Smooth muscle cell (in vitro differentiated cells): ENCODE data around the gene EPB41L4B. TPM values are rescaled to one million over a fixed set of nuclear protein-coding genes. Genes with fewer than 3 reads are reported as not detected.

ENCODE experiments used
- DNase-seq: peaks from one replicate; lab custom pipeline; 2025; ENCODE audit not compliant: unreplicated experiment; lab: John Stamatoyannopoulos, UW
- H2AFZ ChIP-seq: fragments of 200-600 bp; sonication (generic); 2 replicates; pipeline ENCODE4 v1.6.0; 2016; ENCODE audit warnings: antibody characterized with exemption, low read depth, mild to moderate bottlenecking
- H3F3A ChIP-seq: fragments of 200-600 bp; sonication (generic); 2 replicates; pipeline ENCODE4 v1.6.0; 2017; ENCODE audit warnings: antibody characterized with exemption, low read depth
- H3K27ac ChIP-seq: fragments of 200-600 bp; sonication (generic); 2 replicates; pipeline ENCODE4 v1.5.1; 2016; ENCODE audit warnings: low read depth, mild to moderate bottlenecking
- H3K27me3 ChIP-seq: fragments of 200-600 bp; sonication (generic); 2 replicates; pipeline ENCODE4 v1.6.1; 2016; ENCODE audit warnings: low read depth, mild to moderate bottlenecking
- H3K36me3 ChIP-seq: fragments of 200-600 bp; sonication (generic); 2 replicates; pipeline ENCODE4 v1.5.1; 2016; ENCODE audit warnings: low read depth
- H3K4me1 ChIP-seq: fragments of 200-600 bp; sonication (generic); 2 replicates; pipeline ENCODE4 v1.5.1; 2016; ENCODE audit warnings: low read depth
- H3K4me2 ChIP-seq: fragments of 200-600 bp; sonication (generic); 2 replicates; pipeline ENCODE4 v1.6.0; 2016; ENCODE audit warnings: mild to moderate bottlenecking
- H3K4me3 ChIP-seq: fragments of 200-600 bp; sonication (generic); 2 replicates; pipeline ENCODE4 v1.5.1; 2016; ENCODE audit warnings: mild to moderate bottlenecking
- H3K79me2 ChIP-seq: fragments of 200-600 bp; sonication (generic); 2 replicates; pipeline ENCODE4 v1.6.0; 2016; ENCODE audit warnings: low read depth, mild to moderate bottlenecking
- H3K9ac ChIP-seq: fragments of 200-600 bp; sonication (generic); 2 replicates; pipeline ENCODE4 v1.6.0; 2016; ENCODE audit warnings: low read depth
- H3K9me3 ChIP-seq: fragments of 200-600 bp; sonication (generic); replicated peaks from 2 replicates; pipeline ENCODE4 v1.5.1; 2016; ENCODE audit warnings: low read depth
- H4K20me1 ChIP-seq: fragments of 200-600 bp; sonication (generic); 2 replicates; pipeline ENCODE4 v1.6.0; 2016; ENCODE audit warnings: low read depth
- WGBS: methylation state at CpG from one replicate; pipeline ENCODE4 v1.1.7; 2016; ENCODE audit warnings: low lambda C conversion rate; 5-methylcytosine and 5-hydroxymethylcytosine counted together
- polyA plus RNA-seq: library from polyadenylated mRNA; unstranded; fragments of >200 nt; fragmentation: Nextera tagmentation; extraction: Ambion mirVana; gene quantifications from 2 replicates; pipeline ENCODE4 v1.2.1, GENCODE V29; 2016
- total RNA-seq: library from RNA; depleted of rRNA; stranded (reverse); fragments of >200 nt; gene quantifications from 2 replicates; pipeline ENCODE4 v1.2.3, GENCODE V29; 2014
- TF ChIP-seq, protein P1 (sequence below): fragments of 200-600 bp; sonication (generic); IDR thresholded peaks from 2 replicates; pipeline ENCODE4 v1.5.1; 2017; ENCODE audit warnings: borderline replicate concordance, mild to moderate bottlenecking, antibody characterized with exemption; ENCODE audit not compliant: insufficient read depth, poor library complexity, severe bottlenecking

The EPB41L4B gene
- total and polyA plus RNA-seq, 2 experiments from 2014 or later: 0.74 to 2.5 TPM

DNA sequence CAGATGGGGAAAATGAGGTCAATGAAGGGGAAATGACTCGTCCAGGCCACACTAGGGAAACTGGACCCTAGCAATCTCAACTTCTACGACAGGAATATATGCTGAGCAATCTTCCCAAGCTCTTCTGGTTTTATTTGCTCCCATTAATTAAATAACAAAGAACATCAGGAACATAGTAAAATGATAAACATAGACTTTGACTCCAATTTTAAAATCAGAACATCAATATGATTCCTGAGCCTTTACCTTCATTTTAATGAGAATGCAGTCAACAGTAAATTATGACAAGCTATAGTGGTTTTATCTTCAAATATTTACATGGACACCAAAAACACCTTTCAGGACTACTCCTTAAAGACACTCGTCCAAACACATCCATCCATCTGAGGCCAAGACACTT, 79.7 kb downstream of the EPB41L4B start:
- H3K27me3 ChIP-seq: no peaks in the 10 kb centered on the region
- no peaks in the 10 kb centered on the region for H3K9me3 ChIP-seq
- TF ChIP-seq, protein P1, sequence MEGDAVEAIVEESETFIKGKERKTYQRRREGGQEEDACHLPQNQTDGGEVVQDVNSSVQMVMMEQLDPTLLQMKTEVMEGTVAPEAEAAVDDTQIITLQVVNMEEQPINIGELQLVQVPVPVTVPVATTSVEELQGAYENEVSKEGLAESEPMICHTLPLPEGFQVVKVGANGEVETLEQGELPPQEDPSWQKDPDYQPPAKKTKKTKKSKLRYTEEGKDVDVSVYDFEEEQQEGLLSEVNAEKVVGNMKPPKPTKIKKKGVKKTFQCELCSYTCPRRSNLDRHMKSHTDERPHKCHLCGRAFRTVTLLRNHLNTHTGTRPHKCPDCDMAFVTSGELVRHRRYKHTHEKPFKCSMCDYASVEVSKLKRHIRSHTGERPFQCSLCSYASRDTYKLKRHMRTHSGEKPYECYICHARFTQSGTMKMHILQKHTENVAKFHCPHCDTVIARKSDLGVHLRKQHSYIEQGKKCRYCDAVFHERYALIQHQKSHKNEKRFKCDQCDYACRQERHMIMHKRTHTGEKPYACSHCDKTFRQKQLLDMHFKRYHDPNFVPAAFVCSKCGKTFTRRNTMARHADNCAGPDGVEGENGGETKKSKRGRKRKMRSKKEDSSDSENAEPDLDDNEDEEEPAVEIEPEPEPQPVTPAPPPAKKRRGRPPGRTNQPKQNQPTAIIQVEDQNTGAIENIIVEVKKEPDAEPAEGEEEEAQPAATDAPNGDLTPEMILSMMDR: no peak
- H3K36me3 ChIP-seq: no peaks in the 10 kb centered on the region
- DNase-seq: no peak
- H3F3A ChIP-seq: no peaks in the 10 kb centered on the region
- no peaks in the 10 kb centered on the region for H3K4me1 ChIP-seq
- H4K20me1 ChIP-seq: no peaks in the 10 kb centered on the region
- no peak overlapping the region for H3K4me2 ChIP-seq
- no peak overlapping the region for H3K27ac ChIP-seq
- H2AFZ ChIP-seq: no peak overlapping the region
- H3K9ac ChIP-seq: no peak overlapping the region
- H3K4me3 ChIP-seq: no peak overlapping the region
- no peaks in the 10 kb centered on the region for H3K79me2 ChIP-seq
- 94% methylated on average over 3 of the region's 3 CpGs for WGBS

DNA sequence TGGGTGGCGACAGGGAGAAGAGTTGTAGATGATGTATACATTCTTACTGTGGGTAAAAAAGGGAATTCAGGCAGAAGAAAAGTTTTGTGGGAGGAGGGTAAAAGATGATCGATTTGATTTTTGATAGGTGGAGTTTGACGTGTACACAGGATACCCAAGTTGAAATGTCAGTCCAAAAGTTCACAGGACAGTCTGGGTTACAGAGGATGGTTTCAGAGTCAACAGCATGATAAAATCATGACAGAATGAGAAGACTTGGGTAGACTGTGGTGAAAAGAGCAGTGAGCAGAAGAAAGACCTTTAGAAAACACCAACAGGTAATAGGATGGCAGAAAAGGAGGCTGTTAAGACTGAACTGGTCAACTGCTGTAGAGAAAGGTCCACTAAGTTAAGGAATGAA, 81.6 kb downstream of the EPB41L4B start:
- H3K9me3 ChIP-seq: no peaks in the 10 kb centered on the region
- no peaks in the 10 kb centered on the region for H3K27me3 ChIP-seq
- TF ChIP-seq, protein P1: no peak
- H3F3A ChIP-seq: no peaks in the 10 kb centered on the region
- H3K36me3 ChIP-seq: no peaks in the 10 kb centered on the region
- H4K20me1 ChIP-seq: no peaks in the 10 kb centered on the region
- 97% methylated on average over 3 of the region's 3 CpGs for WGBS
- H2AFZ ChIP-seq: no peak overlapping the region
- H3K9ac ChIP-seq: no peak overlapping the region
- H3K79me2 ChIP-seq: no peaks in the 10 kb centered on the region
- H3K4me2 ChIP-seq: no peak overlapping the region
- no peak overlapping the region for H3K27ac ChIP-seq
- no peak for DNase-seq
- no peaks in the 10 kb centered on the region for H3K4me1 ChIP-seq
- no peak overlapping the region for H3K4me3 ChIP-seq

- no peak overlapping the region for H2AFZ ChIP-seq
- no peaks in the 10 kb centered on the region for H3K9me3 ChIP-seq
- no peak overlapping the region for H3K4me2 ChIP-seq
- WGBS: 89% methylated on average over 3 of the region's 3 CpGs
- no peaks in the 10 kb centered on the region for H3K27me3 ChIP-seq
- H3K79me2 ChIP-seq: no peaks in the 10 kb centered on the region
- H3K4me1 ChIP-seq: no peaks in the 10 kb centered on the region
- H3K4me3 ChIP-seq: no peak overlapping the region
- no peaks in the 10 kb centered on the region for H4K20me1 ChIP-seq
- H3K36me3 ChIP-seq: no peaks in the 10 kb centered on the region
- DNase-seq: no peak
- H3K9ac ChIP-seq: no peak overlapping the region
- H3F3A ChIP-seq: no peaks in the 10 kb centered on the region
- TF ChIP-seq, protein P1: no peak
- no peak overlapping the region for H3K27ac ChIP-seq
Observed at GRCh38 chr9:109238655-109239054, 82.2 kb downstream of the EPB41L4B start.

- Histone ChIP-seq H3K4me2 (no peak overlapping the region), H4K20me1 (no peaks in the 10 kb centered on the region), H2AFZ (no peak overlapping the region), H3K9ac (no peak overlapping the region), H3K4me3 (no peak overlapping the region), H3K79me2 (no peaks in the 10 kb centered on the region), H3K36me3 (no peaks in the 10 kb centered on the region), H3K27me3 (no peaks in the 10 kb centered on the region), H3K9me3 (no peaks in the 10 kb centered on the region), H3F3A (no peaks in the 10 kb centered on the region), H3K4me1 (no peaks in the 10 kb centered on the region), H3K27ac (no peak overlapping the region)
- DNase-seq: no peak
- TF ChIP-seq, protein P1: no peak
- 89% methylated on average over 4 of the region's 4 CpGs for WGBS
Observed at GRCh38 chr9:109238125-109238524, 82.7 kb downstream of the EPB41L4B start.
